Measurements from ENCODE around the gene APLNR.

APLNR gene

DNA sequence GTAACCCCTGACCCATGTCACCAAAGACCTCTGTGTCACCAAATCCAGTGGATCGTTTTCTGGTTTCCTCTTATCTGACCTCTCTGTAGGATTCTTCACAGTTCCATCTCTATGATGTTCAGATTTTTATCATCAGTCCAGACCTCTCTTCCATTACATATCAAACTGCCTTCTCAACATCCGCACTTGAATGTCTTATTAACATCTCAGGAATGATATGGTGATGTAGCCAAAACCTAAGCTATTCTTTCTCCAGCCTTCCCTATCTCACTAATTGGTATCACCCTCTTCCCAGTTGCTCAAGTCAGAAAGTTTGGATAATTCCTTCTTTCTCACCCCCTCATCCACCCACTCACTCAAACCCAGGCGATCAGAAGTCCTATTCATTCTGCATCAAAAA lies 13.4 kb downstream of the APLNR start:
- DNase-seq (ENCODE audit: low read depth) = peak; percentile 31
- no peak overlapping the region for H3K4me3 ChIP-seq (ENCODE audit: control insufficient read depth, low read depth, low read length)
- TF ChIP-seq, protein P1, sequence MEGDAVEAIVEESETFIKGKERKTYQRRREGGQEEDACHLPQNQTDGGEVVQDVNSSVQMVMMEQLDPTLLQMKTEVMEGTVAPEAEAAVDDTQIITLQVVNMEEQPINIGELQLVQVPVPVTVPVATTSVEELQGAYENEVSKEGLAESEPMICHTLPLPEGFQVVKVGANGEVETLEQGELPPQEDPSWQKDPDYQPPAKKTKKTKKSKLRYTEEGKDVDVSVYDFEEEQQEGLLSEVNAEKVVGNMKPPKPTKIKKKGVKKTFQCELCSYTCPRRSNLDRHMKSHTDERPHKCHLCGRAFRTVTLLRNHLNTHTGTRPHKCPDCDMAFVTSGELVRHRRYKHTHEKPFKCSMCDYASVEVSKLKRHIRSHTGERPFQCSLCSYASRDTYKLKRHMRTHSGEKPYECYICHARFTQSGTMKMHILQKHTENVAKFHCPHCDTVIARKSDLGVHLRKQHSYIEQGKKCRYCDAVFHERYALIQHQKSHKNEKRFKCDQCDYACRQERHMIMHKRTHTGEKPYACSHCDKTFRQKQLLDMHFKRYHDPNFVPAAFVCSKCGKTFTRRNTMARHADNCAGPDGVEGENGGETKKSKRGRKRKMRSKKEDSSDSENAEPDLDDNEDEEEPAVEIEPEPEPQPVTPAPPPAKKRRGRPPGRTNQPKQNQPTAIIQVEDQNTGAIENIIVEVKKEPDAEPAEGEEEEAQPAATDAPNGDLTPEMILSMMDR (conservative IDR thresholded peaks at IDR 0.05; ENCODE audit: control insufficient read depth, insufficient read depth, low read depth, low read length) = no peak

DNA sequence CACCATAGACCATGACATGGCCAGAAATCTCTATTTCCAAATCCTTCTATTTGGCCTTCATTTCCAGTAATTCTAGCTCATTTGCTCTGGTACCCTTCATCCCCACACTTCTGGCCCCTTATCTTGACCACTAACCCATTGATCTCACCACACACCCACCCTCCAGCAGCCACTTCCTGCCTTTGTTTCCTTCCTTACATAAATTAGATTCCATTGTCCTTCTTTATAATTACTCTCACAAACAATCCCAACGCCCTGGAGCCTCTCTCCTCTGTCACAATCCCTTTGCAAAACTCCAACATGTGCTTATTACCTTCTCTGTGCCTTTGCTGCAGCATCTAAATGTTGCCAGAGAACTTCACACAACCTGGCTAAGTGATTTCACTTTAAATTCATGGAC lies 14.8 kb downstream of the APLNR start:
- H3K4me3 ChIP-seq (ENCODE audit: control insufficient read depth, low read depth, low read length) = no peak overlapping the region
- no peak for DNase-seq (ENCODE audit: low read depth)
- TF ChIP-seq, protein P1 (conservative IDR thresholded peaks at IDR 0.05; ENCODE audit: control insufficient read depth, insufficient read depth, low read depth, low read length) = no peak

DNA sequence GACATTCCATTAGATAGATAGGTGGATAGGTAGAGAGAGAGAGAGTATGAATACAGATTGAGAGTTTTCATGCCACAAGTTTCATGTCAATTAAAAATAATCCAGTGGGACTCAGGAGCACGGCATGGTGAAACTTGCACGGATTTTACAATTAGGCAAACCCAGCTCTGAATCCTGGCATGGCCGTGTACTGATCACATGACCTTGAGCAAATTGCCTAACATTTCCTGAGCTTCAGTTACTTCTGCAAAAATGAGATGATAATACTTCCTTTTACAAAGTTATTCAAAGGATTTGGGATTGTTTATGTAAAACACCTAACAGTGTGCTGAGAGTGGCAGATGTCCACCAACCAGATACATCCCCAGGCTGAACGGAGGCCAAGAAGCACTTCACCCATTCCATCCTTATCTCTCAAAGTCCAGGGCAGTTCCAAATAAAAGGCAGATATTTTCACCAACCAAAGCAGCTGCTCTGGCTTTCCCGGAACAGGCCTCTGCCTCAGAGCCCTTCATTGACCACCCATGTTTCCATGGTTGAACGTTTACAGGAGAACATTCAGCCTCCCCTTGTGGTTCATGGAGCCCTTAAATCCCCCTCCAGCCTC lies 17.9 kb downstream of the APLNR start:
- DNase-seq (ENCODE audit: low read depth) = peak; percentile 22
- TF ChIP-seq, protein P1 (conservative IDR thresholded peaks at IDR 0.05; ENCODE audit: control insufficient read depth, insufficient read depth, low read depth, low read length) = no peak
- no peak overlapping the region for H3K4me3 ChIP-seq (ENCODE audit: control insufficient read depth, low read depth, low read length)

DNA sequence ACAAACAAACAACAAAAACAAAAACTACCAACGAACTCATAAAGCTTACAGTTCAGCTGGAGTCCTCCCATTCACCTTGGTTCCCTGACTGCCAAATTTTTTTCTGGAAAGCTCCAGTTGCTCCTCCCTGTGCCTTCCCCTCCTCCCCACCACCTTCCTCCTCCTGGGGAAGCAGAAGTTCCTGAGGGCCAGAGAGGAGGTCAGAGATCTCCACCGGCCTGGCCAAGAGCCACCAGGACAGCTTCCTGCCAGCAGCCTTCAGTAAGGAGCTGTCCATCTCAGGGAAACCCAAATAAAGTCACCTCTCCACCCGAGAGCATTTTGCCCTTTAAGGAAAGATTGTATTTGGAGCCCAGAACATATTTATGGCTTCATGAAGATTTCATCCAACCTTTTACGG lies 20.0 kb downstream of the APLNR start:
- TF ChIP-seq, protein P1 (conservative IDR thresholded peaks at IDR 0.05; ENCODE audit: control insufficient read depth, insufficient read depth, low read depth, low read length) = no peak
- no peak for DNase-seq (ENCODE audit: low read depth)
- H3K4me3 ChIP-seq (ENCODE audit: control insufficient read depth, low read depth, low read length) = no peak overlapping the region

DNA sequence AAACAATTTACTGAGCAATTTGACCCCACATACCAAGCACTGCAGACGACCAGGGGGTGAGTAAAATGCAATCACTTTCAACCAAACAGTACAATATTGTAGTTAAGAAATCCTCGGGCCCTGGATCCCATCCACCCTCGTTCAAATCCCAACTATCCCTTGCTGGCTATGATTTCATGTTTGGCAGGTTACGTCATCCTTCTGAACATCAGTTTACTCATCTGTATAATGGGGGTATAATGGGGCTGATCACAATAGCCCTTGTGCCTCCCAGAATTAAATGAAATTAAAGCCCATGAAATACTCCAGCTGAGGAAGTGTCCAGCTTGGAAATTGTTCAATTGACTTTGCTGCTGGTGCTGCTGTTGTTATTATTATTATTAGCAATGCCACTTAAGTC lies 20.6 kb downstream of the APLNR start:
- DNase-seq (ENCODE audit: low read depth) = no peak
- H3K4me3 ChIP-seq (ENCODE audit: control insufficient read depth, low read depth, low read length) = no peak overlapping the region
- TF ChIP-seq, protein P1 (conservative IDR thresholded peaks at IDR 0.05; ENCODE audit: control insufficient read depth, insufficient read depth, low read depth, low read length) = no peak

DNA sequence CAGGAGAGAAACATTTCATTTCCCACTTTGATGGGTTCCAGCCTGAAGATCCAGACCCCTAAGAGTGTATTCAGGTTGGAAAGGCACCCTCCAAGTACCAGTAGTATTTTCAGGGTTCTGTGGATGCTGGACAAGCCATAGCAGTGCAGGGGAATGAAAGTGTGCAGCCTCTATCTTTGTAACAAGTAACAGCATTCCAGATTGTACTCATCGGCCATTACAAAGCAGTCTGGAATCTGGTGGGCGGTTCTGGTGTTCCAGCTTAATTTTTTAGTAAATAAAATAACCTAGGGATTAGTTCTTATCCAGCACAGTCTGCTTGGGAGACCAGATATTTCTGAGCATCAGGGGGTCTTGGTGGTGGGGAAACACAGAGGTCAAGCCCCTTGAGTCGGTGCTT lies 22.6 kb downstream of the APLNR start:
- H3K4me3 ChIP-seq (ENCODE audit: control insufficient read depth, low read depth, low read length) = no peak overlapping the region
- TF ChIP-seq, protein P1 (conservative IDR thresholded peaks at IDR 0.05; ENCODE audit: control insufficient read depth, insufficient read depth, low read depth, low read length) = peak; percentile 9
- peak; percentile 81 for DNase-seq (ENCODE audit: low read depth)

DNA sequence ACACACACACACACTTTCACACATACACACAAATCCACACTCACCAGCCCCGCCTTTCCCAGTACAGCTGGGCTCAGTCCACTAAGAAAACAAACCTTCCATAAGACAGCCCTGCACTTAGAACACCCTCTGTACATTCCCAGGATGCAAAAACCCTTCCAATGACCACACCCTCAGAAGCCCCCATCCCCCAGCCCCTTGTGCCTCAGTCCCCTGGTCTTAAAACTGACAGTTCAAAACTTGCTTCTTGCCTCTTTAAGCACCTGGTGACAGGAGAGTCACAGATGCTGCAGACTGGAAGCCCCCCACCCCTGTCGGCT lies 23.0 kb downstream of the APLNR start:
- peak; percentile 30 for DNase-seq (ENCODE audit: low read depth)
- TF ChIP-seq, protein P1 (conservative IDR thresholded peaks at IDR 0.05; ENCODE audit: control insufficient read depth, insufficient read depth, low read depth, low read length) = no peak
- no peak overlapping the region for H3K4me3 ChIP-seq (ENCODE audit: control insufficient read depth, low read depth, low read length)

All from fibroblast of mammary gland (primary cell).